ENCODE measurements around the gene NKIRAS1.

DNA sequence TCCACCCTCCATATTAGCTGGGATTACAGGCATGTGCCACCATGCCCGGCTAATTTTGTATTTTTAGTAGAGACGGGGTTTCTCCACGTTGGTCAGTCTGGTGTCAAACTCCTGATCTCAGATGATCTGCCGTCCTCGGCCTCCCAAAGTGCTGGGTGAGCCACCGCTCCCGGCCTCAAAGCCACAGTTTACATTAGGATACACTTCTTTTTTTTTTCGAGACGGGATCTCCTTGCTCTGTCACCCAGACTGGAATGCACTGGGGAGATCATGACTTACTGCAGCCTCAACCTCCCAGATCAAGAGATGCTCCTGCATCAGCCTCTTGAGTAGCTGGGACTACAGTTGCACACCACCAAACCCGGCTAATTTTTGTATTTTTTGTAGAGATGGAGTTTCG lies 25.8 kb upstream of the NKIRAS1 start:
- TF ChIP-seq CEBPB (IDR thresholded peaks at IDR 0.05; ENCODE audit: low read depth, low read length) (no peak), EZH2 (IDR thresholded peaks at IDR 0.05; ENCODE audit: low read depth, low read length, severe bottlenecking) (no peak), GTF2F1 (IDR thresholded peaks at IDR 0.05; ENCODE audit: borderline replicate concordance, low read depth, low read length) (no peak), TBP (IDR thresholded peaks at IDR 0.05; ENCODE audit: low read depth, low read length) (no peak), JUN (IDR thresholded peaks at IDR 0.05; ENCODE audit: low read depth, low read length) (no peak), TAF7 (optimal IDR thresholded peaks at IDR 0.05; ENCODE audit: borderline replicate concordance, low read depth, low read length) (no peak), POLR2AphosphoS5 (IDR thresholded peaks at IDR 0.05; ENCODE audit: low read depth, low read length) (no peak), SIN3A (conservative IDR thresholded peaks at IDR 0.05 in 1 of 2, IDR thresholded peaks at IDR 0.05 in 1 of 2; ENCODE audit: low read depth in 1 of 2, low read length in 2 of 2) (no peak)
- TF ChIP-seq, protein P1, sequence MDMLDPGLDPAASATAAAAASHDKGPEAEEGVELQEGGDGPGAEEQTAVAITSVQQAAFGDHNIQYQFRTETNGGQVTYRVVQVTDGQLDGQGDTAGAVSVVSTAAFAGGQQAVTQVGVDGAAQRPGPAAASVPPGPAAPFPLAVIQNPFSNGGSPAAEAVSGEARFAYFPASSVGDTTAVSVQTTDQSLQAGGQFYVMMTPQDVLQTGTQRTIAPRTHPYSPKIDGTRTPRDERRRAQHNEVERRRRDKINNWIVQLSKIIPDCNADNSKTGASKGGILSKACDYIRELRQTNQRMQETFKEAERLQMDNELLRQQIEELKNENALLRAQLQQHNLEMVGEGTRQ (IDR thresholded peaks at IDR 0.05; ENCODE audit: low read length): no peak
- TF ChIP-seq, protein P2, sequence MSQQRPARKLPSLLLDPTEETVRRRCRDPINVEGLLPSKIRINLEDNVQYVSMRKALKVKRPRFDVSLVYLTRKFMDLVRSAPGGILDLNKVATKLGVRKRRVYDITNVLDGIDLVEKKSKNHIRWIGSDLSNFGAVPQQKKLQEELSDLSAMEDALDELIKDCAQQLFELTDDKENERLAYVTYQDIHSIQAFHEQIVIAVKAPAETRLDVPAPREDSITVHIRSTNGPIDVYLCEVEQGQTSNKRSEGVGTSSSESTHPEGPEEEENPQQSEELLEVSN (IDR thresholded peaks at IDR 0.05): no peak

Data from H1 (cell line).